NCI-H1694 (cell line): ENCODE data around the gene ABCC1.
"Not testable (repeated sequence)": the region's sequence is repeated elsewhere in the genome, so short reads cannot be mapped to it uniquely, and the experiment has no call there.

Experiments
- DNase-seq: peaks from one replicate; lab custom pipeline; 2025; lab: John Stamatoyannopoulos, UW

ABCC1 gene

GRCh38 chr16:15946257-15947044, 3.0 kb upstream of the ABCC1 start:
- DNase-seq, result no peak

- DNase-seq, result no peak
These were observed 1.4 kb upstream of the ABCC1 start for GRCh38 chr16:15947983-15948509.

GRCh38 chr16:15948532-15949209, 745 bp upstream of the ABCC1 start:
- DNase-seq, result no peak

GRCh38 chr16:15950161-15950854, 892 bp downstream of the ABCC1 start:
- DNase-seq, result no peak

- no peak for DNase-seq
These were observed 1.5 kb downstream of the ABCC1 start for GRCh38 chr16:15950869-15951268.

GRCh38 chr16:15951852-15952251, 2.4 kb downstream of the ABCC1 start:
- DNase-seq, result no peak

GRCh38 chr16:15952265-15952711, 2.9 kb downstream of the ABCC1 start:
- no peak for DNase-seq

- DNase-seq, result no peak
These were observed 4.1 kb downstream of the ABCC1 start for GRCh38 chr16:15953477-15953876.

GRCh38 chr16:15953929-15954813, 4.8 kb downstream of the ABCC1 start:
- DNase-seq, result no peak

- no peak for DNase-seq
These were observed 5.4 kb downstream of the ABCC1 start for GRCh38 chr16:15954814-15955151.

- no peak for DNase-seq
These were observed 6.0 kb downstream of the ABCC1 start for GRCh38 chr16:15955425-15955824.

GRCh38 chr16:15956106-15956505, 6.7 kb downstream of the ABCC1 start:
- DNase-seq, result not testable (repeated sequence)

GRCh38 chr16:15958703-15959348, 9.4 kb downstream of the ABCC1 start:
- DNase-seq, result no peak

GRCh38 chr16:15960124-15960971, 10.9 kb downstream of the ABCC1 start:
- DNase-seq, result no peak

GRCh38 chr16:15961060-15961511, 11.7 kb downstream of the ABCC1 start:
- DNase-seq, result no peak

GRCh38 chr16:15961571-15962090, 12.2 kb downstream of the ABCC1 start:
- DNase-seq, result no peak

- no peak for DNase-seq
These were observed 14.0 kb downstream of the ABCC1 start for GRCh38 chr16:15963307-15963910.

GRCh38 chr16:15966420-15966819, 17.0 kb downstream of the ABCC1 start:
- DNase-seq, result no peak

GRCh38 chr16:15966836-15967546, 17.6 kb downstream of the ABCC1 start:
- DNase-seq, result no peak
